ENCODE data around the gene HJURP. TPM values are rescaled to one million over a fixed set of nuclear protein-coding genes. Genes with fewer than 3 reads are reported as not detected.

Gene HJURP
- total RNA-seq, 1 experiment from 2014 or later = 49.7 TPM

DNA sequence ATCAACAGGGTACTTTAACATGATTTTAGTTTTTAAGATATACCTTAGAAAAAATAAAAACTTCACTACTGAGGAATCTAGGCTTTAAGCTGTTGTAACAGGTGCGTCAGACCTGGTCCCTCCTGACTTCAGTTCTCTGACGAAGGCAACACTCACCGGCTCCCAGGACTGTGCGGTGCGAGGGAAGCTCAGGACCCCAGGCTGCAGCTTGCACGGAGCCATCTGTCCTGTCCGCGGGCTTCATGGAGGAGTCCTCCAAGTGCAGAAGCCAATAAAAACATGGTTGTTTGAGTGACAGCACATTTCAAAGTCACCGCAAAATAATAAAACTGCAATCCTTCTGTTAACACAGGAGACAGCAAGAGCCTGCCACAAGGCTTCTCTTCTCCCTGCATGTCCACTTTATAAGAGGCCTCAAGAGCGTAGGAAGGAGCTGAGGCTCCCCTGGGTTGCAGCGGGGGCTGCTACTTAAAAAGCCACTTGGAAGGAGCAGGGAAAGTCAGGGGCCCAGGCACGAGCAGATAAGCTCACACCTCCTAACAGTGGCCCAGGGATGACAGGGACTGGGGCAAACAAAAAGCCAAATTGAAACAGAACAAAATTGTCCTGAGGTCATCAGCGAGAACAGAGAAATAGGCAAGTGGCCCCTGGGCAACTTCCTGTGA is 4.6 kb downstream of the HJURP start:
- Histone ChIP-seq H3K18ac (ENCODE audit: insufficient read length, low read depth, low read length) (no peak overlapping the region), H3K4me2 (ENCODE audit: insufficient read depth, insufficient read length, low read length) (no peak overlapping the region), H3K23ac (ENCODE audit: insufficient read length, low read depth, low read length) (no peak overlapping the region), H3K23me2 (ENCODE audit: insufficient read length, low read depth, low read length, poor library complexity, severe bottlenecking) (peaks cover 11% of the 10 kb centered on the region), H2BK15ac (ENCODE audit: low read depth, low read length) (no peak overlapping the region), H2BK20ac (ENCODE audit: low read depth, low read length, poor library complexity, severe bottlenecking) (no peak overlapping the region), H4K20me1 (ENCODE audit: control insufficient read depth, insufficient read depth, insufficient read length) (no peaks in the 10 kb centered on the region), H3K79me2 (ENCODE audit: insufficient read depth, low read length) (peaks cover 27% of the 10 kb centered on the region; the same call in 1 of the 2 replicates), H2AFZ (ENCODE audit: low read length) (no peak overlapping the region), H3K4ac (ENCODE audit: low read depth, low read length) (no peak overlapping the region), H3K79me1 (ENCODE audit: insufficient read depth, low read depth, low read length, poor library complexity, severe bottlenecking) (peaks cover 3% of the 10 kb centered on the region), H2BK12ac (ENCODE audit: insufficient read length, low read depth, low read length) (no peak overlapping the region), H3K9ac (ENCODE audit: extremely low read depth, insufficient read length, low read length) (no peak overlapping the region), H4K8ac (replicated peaks; ENCODE audit: insufficient read length, low read depth, low read length) (no peak overlapping the region), H2BK5ac (ENCODE audit: insufficient read length, low read length) (no peak overlapping the region), H3K4me1 (ENCODE audit: insufficient read depth, low read length) (peaks cover 2% of the 10 kb centered on the region; the same call in 1 of the 2 replicates), H2BK120ac (ENCODE audit: low read depth, low read length, poor library complexity, severe bottlenecking) (no peak overlapping the region), H4K91ac (ENCODE audit: insufficient read length, low read depth, low read length) (no peak overlapping the region), H3K27ac (ENCODE audit: insufficient read length, low read depth, low read length) (no peak overlapping the region), H4K5ac (ENCODE audit: insufficient read length, low read depth, low read length) (no peak overlapping the region), H3K9me3 (ENCODE audit: control insufficient read depth, low read depth, low read length) (no peaks in the 10 kb centered on the region), H3T11ph (ENCODE audit: low read length) (no peak overlapping the region), H2AK5ac (ENCODE audit: insufficient read length, low read length) (no peak overlapping the region), H3K14ac (ENCODE audit: insufficient read depth, low read length) (no peak overlapping the region), H3K27me3 (ENCODE audit: insufficient read depth, low read length) (no peaks in the 10 kb centered on the region), H3K56ac (ENCODE audit: insufficient read length, low read depth, low read length) (no peak overlapping the region)
- Mint-ChIP-seq H3K4me3 (no peak overlapping the region), H3K9me3 (no peaks in the 10 kb centered on the region; a peak in 1 of 5 replicates), H3K27ac (peak overlapping the region in 1 of 3 experiments; percentile 47; a peak in 2 of 7 replicates), H3K4me1 (peaks cover 17 to 18% of the 10 kb centered on the region in 2 experiments), H3K27me3 (ENCODE audit: low read depth) (no peaks in the 10 kb centered on the region; the same call in 1 of the 2 replicates), H3K36me3 (ENCODE audit: insufficient read depth in 1 of 3, low read depth in 3 of 3) (peaks cover 62 to 82% (median 76%) of the 10 kb centered on the region in 3 experiments)
- no CpG with 5 or more reads among the region's 13 CpGs for WGBS (ENCODE audit: extremely low coverage, insufficient read length, low lambda C conversion rate)
- DNase-seq = no peak
- TF ChIP-seq, protein P1, sequence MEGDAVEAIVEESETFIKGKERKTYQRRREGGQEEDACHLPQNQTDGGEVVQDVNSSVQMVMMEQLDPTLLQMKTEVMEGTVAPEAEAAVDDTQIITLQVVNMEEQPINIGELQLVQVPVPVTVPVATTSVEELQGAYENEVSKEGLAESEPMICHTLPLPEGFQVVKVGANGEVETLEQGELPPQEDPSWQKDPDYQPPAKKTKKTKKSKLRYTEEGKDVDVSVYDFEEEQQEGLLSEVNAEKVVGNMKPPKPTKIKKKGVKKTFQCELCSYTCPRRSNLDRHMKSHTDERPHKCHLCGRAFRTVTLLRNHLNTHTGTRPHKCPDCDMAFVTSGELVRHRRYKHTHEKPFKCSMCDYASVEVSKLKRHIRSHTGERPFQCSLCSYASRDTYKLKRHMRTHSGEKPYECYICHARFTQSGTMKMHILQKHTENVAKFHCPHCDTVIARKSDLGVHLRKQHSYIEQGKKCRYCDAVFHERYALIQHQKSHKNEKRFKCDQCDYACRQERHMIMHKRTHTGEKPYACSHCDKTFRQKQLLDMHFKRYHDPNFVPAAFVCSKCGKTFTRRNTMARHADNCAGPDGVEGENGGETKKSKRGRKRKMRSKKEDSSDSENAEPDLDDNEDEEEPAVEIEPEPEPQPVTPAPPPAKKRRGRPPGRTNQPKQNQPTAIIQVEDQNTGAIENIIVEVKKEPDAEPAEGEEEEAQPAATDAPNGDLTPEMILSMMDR (conservative IDR thresholded peaks at IDR 0.05) = no peak

Measured in H9 (cell line).